HL-60 (cell line): ENCODE results near the gene ANK3.

Experiments used
- DNase-seq, 2 experiments: peaks; one replicate each; pipeline ENCODE4 v3.0.0-alpha.2; 2010 to 2020; ENCODE audit warnings: low read depth in 1 of 2, low spot score in 1 of 2
- H3K27ac ChIP-seq: fragments of 250-450 bp; sonication (Bioruptor Pico); replicated peaks from 2 replicates; pipeline ENCODE4 v1.5.1; 2020; ENCODE audit warnings: mild to moderate bottlenecking, moderate library complexity
- H3K27me3 ChIP-seq: fragments of 250-450 bp; sonication (Bioruptor Pico); 2 replicates; pipeline ENCODE4 v1.5.1; 2021; ENCODE audit warnings: mild to moderate bottlenecking, moderate library complexity; ENCODE audit not compliant: insufficient read depth, poor library complexity, severe bottlenecking
- H3K4me3 ChIP-seq: replicated peaks from 2 replicates; pipeline ENCODE4 v1.5.1; 2011; ENCODE audit warnings: mild to moderate bottlenecking, control low read depth, low read length; ENCODE audit not compliant: insufficient read depth
- CTCF ChIP-seq: IDR thresholded peaks from one replicate; pipeline ENCODE4 v1.5.1; 2011; ENCODE audit warnings: low read length, control low read depth, inconsistent platforms; ENCODE audit not compliant: insufficient read depth
- GABPA ChIP-seq: IDR thresholded peaks from 2 replicates; pipeline ENCODE4 v1.6.1; 2012; ENCODE audit warnings: low read depth
- POLR2AphosphoS5 ChIP-seq: IDR thresholded peaks from 2 replicates; pipeline ENCODE4 v1.6.1; 2012; ENCODE audit warnings: low read depth
- REST ChIP-seq: IDR thresholded peaks from 2 replicates; pipeline ENCODE4 v1.6.1; 2012; ENCODE audit warnings: low read depth; ENCODE audit not compliant: insufficient replicate concordance
- SPI1 ChIP-seq: IDR thresholded peaks from 2 replicates; pipeline ENCODE4 v1.6.1; 2012; ENCODE audit warnings: low read depth, mild to moderate bottlenecking, borderline replicate concordance

The ANK3 gene

GRCh38 chr10:60073397-60073780 lies 316.3 kb downstream of the ANK3 start:
- no peak for DNase-seq
- H3K27ac ChIP-seq = no peak overlapping the region
- TF ChIP-seq REST = no peak
- TF ChIP-seq POLR2AphosphoS5 = no peak
- TF ChIP-seq CTCF = no peak
- no peak for TF ChIP-seq GABPA
- no peak for TF ChIP-seq SPI1
- no peak overlapping the region for H3K4me3 ChIP-seq
- H3K27me3 ChIP-seq = peaks cover 2% of the 10 kb centered on the region

- no peak for TF ChIP-seq SPI1
- no peak for TF ChIP-seq REST
- TF ChIP-seq POLR2AphosphoS5 = no peak
- TF ChIP-seq CTCF = no peak
- TF ChIP-seq GABPA = no peak
- Histone ChIP-seq H3K4me3 (no peak overlapping the region), H3K27me3 (no peaks in the 10 kb centered on the region), H3K27ac (no peak overlapping the region)
- DNase-seq = no peak
Measured at GRCh38 chr10:60069311-60069710, 320.4 kb downstream of the ANK3 start.

- DNase-seq = no peak
- peaks cover 3% of the 10 kb centered on the region for H3K27me3 ChIP-seq
- no peak overlapping the region for H3K4me3 ChIP-seq
- no peak for TF ChIP-seq GABPA
- TF ChIP-seq REST = no peak
- TF ChIP-seq SPI1 = no peak
- TF ChIP-seq CTCF = no peak
- TF ChIP-seq POLR2AphosphoS5 = no peak
- no peak overlapping the region for H3K27ac ChIP-seq
Measured at GRCh38 chr10:60050366-60050765, 339.3 kb downstream of the ANK3 start.
